OCI-LY1 (cell line): ENCODE results near the gene TSKS.

Source experiments
- H2AFZ ChIP-seq: fragments of 200-600 bp; sonication (generic), shearing (Covaris generic); 2 replicates; pipeline ENCODE4 v1.6.0; 2014; ENCODE audit warnings: antibody characterized with exemption, mild to moderate bottlenecking, low read length
- H3F3A ChIP-seq: fragments of 200-600 bp; sonication (generic), shearing (Covaris generic); 2 replicates; pipeline ENCODE4 v1.6.0; 2014; ENCODE audit warnings: mild to moderate bottlenecking, antibody characterized with exemption, low read length, moderate library complexity; ENCODE audit not compliant: insufficient read depth
- H3K27ac ChIP-seq: fragments of 200-600 bp; sonication (generic); 2 replicates; pipeline ENCODE4 v1.5.1; 2014; ENCODE audit warnings: low read length, mixed run types, mild to moderate bottlenecking, low read depth; ENCODE audit not compliant: poor library complexity, severe bottlenecking
- H3K27me3 ChIP-seq: fragments of 200-600 bp; sonication (generic); 2 replicates; pipeline ENCODE4 v1.6.0; 2014; ENCODE audit warnings: antibody characterized with exemption, mild to moderate bottlenecking, low read length, moderate library complexity; ENCODE audit not compliant: insufficient read depth
- H3K36me3 ChIP-seq: fragments of 200-600 bp; sonication (generic); 2 replicates; pipeline ENCODE4 v1.6.1; 2014; ENCODE audit warnings: mild to moderate bottlenecking, antibody characterized with exemption, low read length, moderate library complexity, mixed read lengths; ENCODE audit not compliant: insufficient read depth
- H3K4me1 ChIP-seq: fragments of 200-600 bp; sonication (generic); 2 replicates; pipeline ENCODE4 v1.5.1; 2014; ENCODE audit warnings: mild to moderate bottlenecking, low read length, moderate library complexity; ENCODE audit not compliant: insufficient read depth, severe bottlenecking
- H3K4me2 ChIP-seq: fragments of 200-600 bp; sonication (generic), shearing (Covaris generic); 2 replicates; pipeline ENCODE4 v1.6.1; 2014; ENCODE audit warnings: low read length
- H3K4me3 ChIP-seq: fragments of 200-600 bp; sonication (generic); 2 replicates; pipeline ENCODE4 v1.5.1; 2014; ENCODE audit warnings: low read length, low read depth, mild to moderate bottlenecking, mixed read lengths; ENCODE audit not compliant: poor library complexity, severe bottlenecking
- H3K79me2 ChIP-seq: fragments of 200-600 bp; shearing (Covaris generic); 2 replicates; pipeline ENCODE4 v1.6.1; 2016; ENCODE audit warnings: mixed run types, low read length, mixed read lengths; ENCODE audit not compliant: insufficient read depth
- H3K9ac ChIP-seq: fragments of 200-600 bp; sonication (generic), shearing (Covaris generic); 2 replicates; pipeline ENCODE4 v1.6.1; 2014; ENCODE audit warnings: mild to moderate bottlenecking, low read length, mixed read lengths
- H3K9me2 ChIP-seq: fragments of 200-600 bp; sonication (generic), shearing (Covaris generic); 2 replicates; pipeline ENCODE4 v1.6.1; 2014; ENCODE audit warnings: low read depth, mild to moderate bottlenecking, low read length, mixed read lengths
- H3K9me3 ChIP-seq: fragments of 200-600 bp; shearing (Covaris generic); 2 replicates; pipeline ENCODE4 v1.6.1; 2014; ENCODE audit warnings: low read length, mixed read lengths
- H4K20me1 ChIP-seq: fragments of 200-600 bp; sonication (generic), shearing (Covaris generic); 2 replicates; pipeline ENCODE4 v1.6.0; 2016; ENCODE audit warnings: mild to moderate bottlenecking, low read length; ENCODE audit not compliant: insufficient read depth
- EZH2 ChIP-seq: fragments of 200-600 bp; sonication (generic), shearing (Covaris generic); IDR thresholded peaks from 2 replicates; pipeline ENCODE4 v1.8.0; 2017; ENCODE audit warnings: borderline replicate concordance, mixed run types, mild to moderate bottlenecking, antibody characterized with exemption, low read length, moderate library complexity, mixed read lengths
- TF ChIP-seq, protein P1 (sequence below): fragments of 200-600 bp; sonication (generic), shearing (Covaris generic); IDR thresholded peaks from 2 replicates; pipeline ENCODE4 v1.5.1; 2017; ENCODE audit warnings: mild to moderate bottlenecking, antibody characterized with exemption, low read length, moderate library complexity, mixed read lengths

The TSKS gene

DNA sequence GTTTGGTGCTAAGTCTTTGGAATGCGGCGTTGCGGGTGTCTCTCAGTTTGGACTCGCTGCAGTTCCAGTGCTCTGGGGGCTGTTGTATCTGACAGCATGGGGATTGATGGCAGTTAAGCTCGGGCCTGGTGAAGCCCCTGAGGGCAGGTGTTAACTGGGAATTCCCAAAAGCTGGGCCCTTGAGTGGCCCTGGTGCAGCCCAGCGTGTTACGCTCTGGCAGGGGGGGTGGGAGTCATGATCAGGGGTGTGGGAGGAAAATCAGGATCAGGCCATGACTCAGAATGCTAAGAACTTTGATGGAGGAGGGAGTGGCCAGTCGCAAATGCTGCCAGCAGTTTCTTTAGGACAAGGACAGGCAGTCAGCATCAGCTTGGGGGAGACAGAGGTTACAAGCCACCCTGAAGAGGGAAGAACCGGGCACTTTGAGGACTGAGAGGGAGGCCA, 23.3 kb upstream of the TSKS start:
- Histone ChIP-seq H4K20me1 (no peaks in the 10 kb centered on the region), H3K9me2 (no peaks in the 10 kb centered on the region), H3K36me3 (peaks cover 74% of the 10 kb centered on the region), H3K4me1 (no peaks in the 10 kb centered on the region), H3K27ac (no peak overlapping the region), H3K27me3 (no peaks in the 10 kb centered on the region), H3K4me3 (no peak overlapping the region), H3F3A (no peaks in the 10 kb centered on the region), H3K79me2 (no peaks in the 10 kb centered on the region), H2AFZ (no peak overlapping the region), H3K4me2 (no peak overlapping the region), H3K9ac (no peak overlapping the region), H3K9me3 (no peaks in the 10 kb centered on the region)
- TF ChIP-seq, protein P1, sequence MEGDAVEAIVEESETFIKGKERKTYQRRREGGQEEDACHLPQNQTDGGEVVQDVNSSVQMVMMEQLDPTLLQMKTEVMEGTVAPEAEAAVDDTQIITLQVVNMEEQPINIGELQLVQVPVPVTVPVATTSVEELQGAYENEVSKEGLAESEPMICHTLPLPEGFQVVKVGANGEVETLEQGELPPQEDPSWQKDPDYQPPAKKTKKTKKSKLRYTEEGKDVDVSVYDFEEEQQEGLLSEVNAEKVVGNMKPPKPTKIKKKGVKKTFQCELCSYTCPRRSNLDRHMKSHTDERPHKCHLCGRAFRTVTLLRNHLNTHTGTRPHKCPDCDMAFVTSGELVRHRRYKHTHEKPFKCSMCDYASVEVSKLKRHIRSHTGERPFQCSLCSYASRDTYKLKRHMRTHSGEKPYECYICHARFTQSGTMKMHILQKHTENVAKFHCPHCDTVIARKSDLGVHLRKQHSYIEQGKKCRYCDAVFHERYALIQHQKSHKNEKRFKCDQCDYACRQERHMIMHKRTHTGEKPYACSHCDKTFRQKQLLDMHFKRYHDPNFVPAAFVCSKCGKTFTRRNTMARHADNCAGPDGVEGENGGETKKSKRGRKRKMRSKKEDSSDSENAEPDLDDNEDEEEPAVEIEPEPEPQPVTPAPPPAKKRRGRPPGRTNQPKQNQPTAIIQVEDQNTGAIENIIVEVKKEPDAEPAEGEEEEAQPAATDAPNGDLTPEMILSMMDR, result no peak
- TF ChIP-seq EZH2, result no peak

DNA sequence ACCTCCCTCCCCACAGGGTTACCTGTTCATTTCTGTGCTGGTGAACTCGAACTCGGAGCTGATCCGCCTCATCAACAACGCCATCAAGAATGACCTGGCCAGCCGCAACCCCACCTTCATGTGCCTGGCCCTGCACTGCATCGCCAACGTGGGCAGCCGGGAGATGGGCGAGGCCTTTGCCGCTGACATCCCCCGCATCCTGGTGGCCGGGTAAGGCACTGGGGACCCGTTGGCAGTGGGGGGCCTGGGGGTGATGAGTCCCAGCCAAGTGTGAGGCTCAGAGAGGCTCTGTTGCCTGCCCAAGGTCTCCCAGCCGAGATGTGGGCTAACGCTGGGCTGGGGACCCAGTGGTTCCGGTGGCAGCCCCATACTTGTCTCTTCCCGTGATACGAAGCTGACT, 19.4 kb upstream of the TSKS start:
- Histone ChIP-seq H3K79me2 (no peaks in the 10 kb centered on the region), H3K4me2 (no peak overlapping the region), H3K27me3 (no peaks in the 10 kb centered on the region), H4K20me1 (no peaks in the 10 kb centered on the region), H3F3A (no peaks in the 10 kb centered on the region), H3K9me2 (no peaks in the 10 kb centered on the region), H3K4me3 (no peak overlapping the region), H3K4me1 (peaks cover 9% of the 10 kb centered on the region), H3K9me3 (no peaks in the 10 kb centered on the region), H2AFZ (no peak overlapping the region), H3K9ac (no peak overlapping the region), H3K27ac (no peak overlapping the region), H3K36me3 (peaks cover 40% of the 10 kb centered on the region)
- TF ChIP-seq, protein P1, result no peak
- TF ChIP-seq EZH2, result no peak

DNA sequence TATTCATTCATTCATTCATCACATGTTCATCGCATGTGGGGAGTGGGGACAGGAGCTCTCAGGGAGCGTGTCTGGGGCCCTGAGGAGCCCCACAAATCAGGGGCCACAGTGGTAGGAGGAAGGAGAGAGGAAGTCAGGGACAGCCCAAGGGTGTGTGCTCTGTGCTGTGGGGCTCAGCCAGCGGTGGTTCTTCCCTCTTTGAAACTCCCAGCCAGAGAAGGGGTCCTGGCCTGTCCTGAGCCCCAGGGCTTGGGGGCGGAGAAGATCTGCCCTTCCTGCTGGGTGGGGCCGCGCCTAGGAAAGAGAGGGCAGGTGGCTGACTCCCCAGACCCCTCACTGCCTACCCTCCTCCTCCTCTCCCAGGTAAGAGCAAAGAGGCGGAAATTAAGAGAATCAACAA, 18.3 kb upstream of the TSKS start:
- peaks cover 43% of the 10 kb centered on the region for H3K36me3 ChIP-seq
- TF ChIP-seq, protein P1, result no peak
- no peak for TF ChIP-seq EZH2
- H3K4me1 ChIP-seq, result peaks cover 9% of the 10 kb centered on the region
- no peak overlapping the region for H3K4me3 ChIP-seq
- no peaks in the 10 kb centered on the region for H3K79me2 ChIP-seq
- H3K9me3 ChIP-seq, result no peaks in the 10 kb centered on the region
- H4K20me1 ChIP-seq, result no peaks in the 10 kb centered on the region
- H3F3A ChIP-seq, result no peaks in the 10 kb centered on the region
- H3K9ac ChIP-seq, result no peak overlapping the region
- no peaks in the 10 kb centered on the region for H3K27me3 ChIP-seq
- H3K27ac ChIP-seq, result no peak overlapping the region
- H3K9me2 ChIP-seq, result no peaks in the 10 kb centered on the region
- H2AFZ ChIP-seq, result no peak overlapping the region
- no peak overlapping the region for H3K4me2 ChIP-seq
